Omental fat pad (tissue), 4 donors: ENCODE results near the gene CDH1. TPM values are rescaled to one million over a fixed set of nuclear protein-coding genes. Genes with fewer than 3 reads are reported as not detected.
"Not testable (repeated sequence)": the region's sequence is repeated elsewhere in the genome, so short reads cannot be mapped to it uniquely, and the experiment has no call there.

Experiments used
- ATAC-seq: fragments of 150-250 bp; one replicate; pipeline ENCODE4 v1.9.1; 2016; ENCODE audit warnings: mild to moderate bottlenecking, moderate library complexity; ENCODE audit not compliant: low FRiP score
- DNase-seq: peaks from one replicate; pipeline ENCODE4 v3.0.0-alpha.2; 2019; ENCODE audit warnings: low spot score
- CTCF ChIP-seq, 3 donors: fragments of 450-650 bp; IDR thresholded peaks; one replicate each; pipeline ENCODE4 v1.5.1; 2016 to 2017; ENCODE audit warnings: antibody characterized with exemption in 3 of 3, mild to moderate bottlenecking in 3 of 3, moderate library complexity in 2 of 3
- total RNA-seq, 4 donors: library from RNA; depleted of rRNA; stranded (reverse); fragments of >200 nt; gene quantifications; one replicate each; pipeline ENCODE4 v1.1.0, GENCODE V29; 2016

CDH1 gene
- total RNA-seq, 4 donors from 2014 or later, result 1.8 to 18.7 (median 3.4) TPM; not detected in 1

- no peak for TF ChIP-seq CTCF (IDR thresholded peaks at IDR 0.05)
- peak; percentile 87 for ATAC-seq
Observed at GRCh38 chr16:68704232-68704867, 32.7 kb upstream of the CDH1 start.

GRCh38 chr16:68707340-68708152, 29.5 kb upstream of the CDH1 start:
- no peak for DNase-seq
- peak; percentile 29 for ATAC-seq
- TF ChIP-seq CTCF (IDR thresholded peaks at IDR 0.05), result no peak

More at GRCh38 chr16:68704232-68704867, 32.7 kb upstream of the CDH1 start:
- peak; percentile 46 for DNase-seq

GRCh38 chr16:68710211-68710610, 26.9 kb upstream of the CDH1 start:
- TF ChIP-seq CTCF (IDR thresholded peaks at IDR 0.05), result no peak
- ATAC-seq (no peak), DNase-seq (no peak)

GRCh38 chr16:68711421-68712139, 25.5 kb upstream of the CDH1 start:
- DNase-seq, result no peak
- TF ChIP-seq CTCF (IDR thresholded peaks at IDR 0.05), result no peak
- ATAC-seq, result no peak

- no peak for TF ChIP-seq CTCF (IDR thresholded peaks at IDR 0.05)
Observed at GRCh38 chr16:68713361-68713760, 23.7 kb upstream of the CDH1 start.

GRCh38 chr16:68715471-68715870, 21.6 kb upstream of the CDH1 start:
- ATAC-seq, result no peak
- no peak for DNase-seq
- no peak for TF ChIP-seq CTCF (IDR thresholded peaks at IDR 0.05)

More at GRCh38 chr16:68713361-68713760, 23.7 kb upstream of the CDH1 start:
- DNase-seq (no peak), ATAC-seq (no peak)

GRCh38 chr16:68716516-68716915, 20.6 kb upstream of the CDH1 start:
- not testable (repeated sequence) for ATAC-seq

More at GRCh38 chr16:68716516-68716915, 20.6 kb upstream of the CDH1 start:
- DNase-seq, result not testable (repeated sequence)
